ENCODE data around the gene FSTL5. TPM values are rescaled to one million over a fixed set of nuclear protein-coding genes. Genes with fewer than 3 reads are reported as not detected.

The FSTL5 gene
- total and polyA plus RNA-seq, 2 of the 8 experiments (the other 6 are each of a cell fraction or from before 2014, with no cell fraction given), result 0.09 to 0.32 TPM

DNA sequence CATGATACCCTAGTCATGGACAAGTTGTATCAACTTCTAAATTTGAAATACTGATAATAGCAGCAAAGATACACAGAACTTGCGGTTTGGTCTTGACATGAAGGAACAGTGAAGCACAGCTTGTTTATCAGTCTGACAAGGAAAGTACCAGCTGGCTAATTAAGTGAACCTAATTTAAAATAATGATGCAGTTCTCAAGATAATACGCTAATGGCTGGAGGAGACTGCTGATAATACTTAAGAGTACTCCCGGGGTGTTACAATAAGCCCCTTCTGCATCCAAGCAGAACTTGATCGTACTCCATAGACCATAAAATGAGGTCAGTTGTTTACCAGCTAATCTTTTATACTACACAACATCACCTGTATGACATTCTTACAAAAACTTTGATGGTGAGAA, 697.5 kb downstream of the FSTL5 start:
- 95% methylated on average over 4 of the region's 4 CpGs; no CpG with 5 or more reads in 1 of the 2 experiments for WGBS, 2 experiments (ENCODE audit: extremely low coverage in 1 of 2, insufficient coverage in 1 of 2, insufficient read length in 1 of 2, insufficient replicate concordance in 2 of 2, low coverage in 1 of 2, low lambda C conversion rate in 2 of 2, missing lambda C conversion rate in 1 of 2)
- Histone ChIP-seq H3K18ac (ENCODE audit: extremely low read depth, low read length) (no peak overlapping the region), H3K56ac (replicated peaks; ENCODE audit: insufficient read length, low read depth, low read length) (no peak overlapping the region), H2AK5ac (ENCODE audit: low read depth, low read length) (no peak overlapping the region), H3K4me3 (ENCODE audit: extremely low read depth in 1 of 4, insufficient read depth in 2 of 4, low read depth in 3 of 4, low read length in 4 of 4) (no peak overlapping the region), H2BK12ac (ENCODE audit: low read depth, low read length) (no peak overlapping the region), H2BK15ac (ENCODE audit: low read length) (no peak overlapping the region), H3K4ac (replicated peaks; ENCODE audit: insufficient read length, low read depth, low read length) (no peak overlapping the region), H4K20me1 (replicated peaks in 1 of 2; ENCODE audit: control insufficient read depth in 1 of 2, insufficient read depth in 2 of 2, low read length in 2 of 2) (no peaks in the 10 kb centered on the region), H2AFZ (ENCODE audit: low read length) (no peak overlapping the region), H3K27ac (ENCODE audit: low read depth, low read length) (no peak overlapping the region), H4K8ac (ENCODE audit: extremely low read depth, insufficient read depth, low read length) (no peak overlapping the region), H3K23me2 (ENCODE audit: low read depth, low read length) (no peaks in the 10 kb centered on the region), H2BK5ac (ENCODE audit: low read depth, low read length) (no peak overlapping the region), H3K79me1 (ENCODE audit: low read depth, low read length) (no peaks in the 10 kb centered on the region), H3K23ac (ENCODE audit: insufficient read length) (no peak overlapping the region), H2BK20ac (ENCODE audit: low read length) (no peak overlapping the region), H3K4me2 (ENCODE audit: insufficient read depth in 1 of 2, low read depth in 2 of 2, low read length in 2 of 2) (no peak overlapping the region), H3K9me3 (ENCODE audit: insufficient read depth in 2 of 2, low read depth in 1 of 2, low read length in 1 of 2) (no peaks in the 10 kb centered on the region), H3K9ac (replicated peaks in 1 of 4; ENCODE audit: extremely low read depth in 1 of 4, low read depth in 3 of 4, low read length in 3 of 4) (no peak overlapping the region), H3K79me2 (ENCODE audit: control insufficient read depth in 1 of 2, insufficient read depth in 2 of 2, low read length in 2 of 2) (no peaks in the 10 kb centered on the region), H3K27me3 (replicated peaks in 1 of 4; ENCODE audit: control insufficient read depth in 3 of 4, extremely low read depth in 1 of 4, insufficient read depth in 3 of 4, low read length in 3 of 4) (no peaks in the 10 kb centered on the region), H4K5ac (ENCODE audit: insufficient read length, low read depth, low read length) (no peak overlapping the region), H3K4me1 (replicated peaks in 1 of 4; ENCODE audit: control insufficient read depth in 3 of 4, insufficient read depth in 4 of 4, low read length in 3 of 4) (no peaks in the 10 kb centered on the region), H4K91ac (replicated peaks; ENCODE audit: insufficient read length, low read length) (no peak overlapping the region), H2BK120ac (replicated peaks; ENCODE audit: low read depth, low read length) (no peak overlapping the region), H3K14ac (ENCODE audit: insufficient read length) (no peak overlapping the region), H3K36me3 (ENCODE audit: control insufficient read depth in 2 of 4, insufficient read depth in 4 of 4, low read length in 3 of 4) (no peaks in the 10 kb centered on the region)
- TF ChIP-seq TEAD4 (IDR thresholded peaks at IDR 0.05; ENCODE audit: low read depth, low read length) (no peak), CBX8 (IDR thresholded peaks at IDR 0.05; ENCODE audit: borderline replicate concordance, low read depth, low read length) (no peak), SIX5 (IDR thresholded peaks at IDR 0.05; ENCODE audit: low read depth, low read length) (no peak), JUND (IDR thresholded peaks at IDR 0.05; ENCODE audit: low read length) (no peak), RNF2 (IDR thresholded peaks at IDR 0.05; ENCODE audit: borderline replicate concordance, low read depth, low read length, missing control alignments, poor library complexity, severe bottlenecking) (no peak), TBP (IDR thresholded peaks at IDR 0.05; ENCODE audit: low read depth, low read length) (no peak)
- DNase-seq (ENCODE audit: low read depth in 1 of 2, low spot score in 2 of 2) (no peak), FAIRE-seq (no peak)
- CTCF ChIA-PET (ENCODE audit: partially characterized antibody), result no interaction called here
- POLR2A ChIA-PET (ENCODE audit: partially characterized antibody), result no interaction called here

All from H1 (cell line).